ENCODE measurements around the gene TRAF3IP1.
"Not testable (repeated sequence)": the region's sequence is repeated elsewhere in the genome, so short reads cannot be mapped to it uniquely, and the experiment has no call there.

TRAF3IP1 gene

GRCh38 chr2:238339814-238340213, 19.5 kb downstream of the TRAF3IP1 start:
- DNase-seq (ENCODE audit: low spot score): no peak

- no peak for DNase-seq (ENCODE audit: low spot score)
Observed at GRCh38 chr2:238341536-238341935, 21.2 kb downstream of the TRAF3IP1 start.

- no peak for DNase-seq (ENCODE audit: low spot score)
Observed at GRCh38 chr2:238344035-238344434, 23.7 kb downstream of the TRAF3IP1 start.

- no peak for DNase-seq (ENCODE audit: low spot score)
Observed at GRCh38 chr2:238344517-238344916, 24.2 kb downstream of the TRAF3IP1 start.

GRCh38 chr2:238345297-238345968, 25.1 kb downstream of the TRAF3IP1 start:
- no peak for DNase-seq (ENCODE audit: low spot score)

GRCh38 chr2:238346544-238346943, 26.2 kb downstream of the TRAF3IP1 start:
- no peak for DNase-seq (ENCODE audit: low spot score)

GRCh38 chr2:238350150-238350897, 30.0 kb downstream of the TRAF3IP1 start:
- DNase-seq (ENCODE audit: low spot score): no peak

GRCh38 chr2:238351315-238351714, 31.0 kb downstream of the TRAF3IP1 start:
- no peak for DNase-seq (ENCODE audit: low spot score)

- no peak for DNase-seq (ENCODE audit: low spot score)
Observed at GRCh38 chr2:238352361-238352760, 32.0 kb downstream of the TRAF3IP1 start.

- DNase-seq (ENCODE audit: low spot score): no peak
Observed at GRCh38 chr2:238358769-238359168, 38.5 kb downstream of the TRAF3IP1 start.

- DNase-seq (ENCODE audit: low spot score): no peak
Observed at GRCh38 chr2:238359403-238359802, 39.1 kb downstream of the TRAF3IP1 start.

GRCh38 chr2:238361877-238362276, 41.6 kb downstream of the TRAF3IP1 start:
- DNase-seq (ENCODE audit: low spot score): no peak

GRCh38 chr2:238362626-238363025, 42.3 kb downstream of the TRAF3IP1 start:
- DNase-seq (ENCODE audit: low spot score): no peak

GRCh38 chr2:238369591-238370040, 49.3 kb downstream of the TRAF3IP1 start:
- no peak for DNase-seq (ENCODE audit: low spot score)

- no peak for DNase-seq (ENCODE audit: low spot score)
Observed at GRCh38 chr2:238370094-238370822, 49.9 kb downstream of the TRAF3IP1 start.

- DNase-seq (ENCODE audit: low spot score): peak; percentile 46
Observed at GRCh38 chr2:238370823-238371372, 50.6 kb downstream of the TRAF3IP1 start.

- DNase-seq (ENCODE audit: low spot score): not testable (repeated sequence)
Observed at GRCh38 chr2:238372277-238372676, 52.0 kb downstream of the TRAF3IP1 start.

GRCh38 chr2:238376884-238377391, 56.6 kb downstream of the TRAF3IP1 start:
- DNase-seq (ENCODE audit: low spot score): no peak

GRCh38 chr2:238378230-238379095, 58.1 kb downstream of the TRAF3IP1 start:
- no peak for DNase-seq (ENCODE audit: low spot score)

- no peak for DNase-seq (ENCODE audit: low spot score)
Observed at GRCh38 chr2:238379096-238379810, 58.9 kb downstream of the TRAF3IP1 start.

- no peak for DNase-seq (ENCODE audit: low spot score)
Observed at GRCh38 chr2:238380336-238380735, 60.0 kb downstream of the TRAF3IP1 start.

Data from CD4-positive, alpha-beta T cell treated with Interleukin-6 at 100 ng/mL for 8 hours (primary cell).